K562 (cell line): ENCODE results near the gene ANKRD34A. TPM values are rescaled to one million over a fixed set of nuclear protein-coding genes. Genes with fewer than 3 reads are reported as not detected.
A peak's percentile ranks its signal among the peaks of the same experiment; 100 is the strongest.

ENCODE experiments used
- ATAC-seq: fragments of 200-7000 bp; cut with Tn5 transposase; 3 replicates; pipeline ENCODE4 v1.9.1; 2020; ENCODE audit warnings: moderate library complexity
- BruUV-seq: library from RNA; stranded (reverse); fragments of 400-500 nt; replicated peaks from 2 replicates; lab custom pipeline; 2021; lab: Mats Ljungman, UMichigan
- CTCF ChIA-PET: fragments of 300-600 bp; formaldehyde crosslinking; extraction: SDS; loops from one replicate; lab custom pipeline; 2021; ENCODE audit warnings: low intra/inter-chr PET ratio; lab: Yijun Ruan, JAX
- POLR2A ChIA-PET: fragments of 300-600, 350-650 bp; sonication (Branson Sonifier 250); formaldehyde crosslinking; extraction: SDS; loops from one replicate; lab custom pipeline; 2021; ENCODE audit warnings: antibody characterized with exemption, inconsistent platforms; lab: Yijun Ruan, JAX
- DNase-seq, 4 experiments: peaks; one replicate each; pipeline versions ENCODE4 v3.0.0 to v3.0.0-alpha.2; 2011 to 2018; ENCODE audit warnings: low spot score in 3 of 4, mixed read lengths in 3 of 4; ENCODE audit errors: extremely low read depth in 1 of 4
- FAIRE-seq: peaks from 2 replicates; lab custom pipeline; 2011; peaks lifted over from hg19 to GRCh38; lab: Jason Lieb, UNC
- H2AFZ ChIP-seq: 2 replicates; pipeline ENCODE4 v1.6.0; 2011; ENCODE audit warnings: low read depth, low read length, control low read depth, inconsistent platforms
- H3K27ac ChIP-seq: fragments of 200-600 bp; 3 replicates; pipeline ENCODE4 v1.8.0; 2011; ENCODE audit warnings: low read depth, mild to moderate bottlenecking, control low read depth, inconsistent platforms, low read length, moderate library complexity, mixed read lengths; ENCODE audit errors: extremely low read depth
- H3K27me3 ChIP-seq, 2 experiments: fragments of 300-600 bp in 1 of 2; 2 replicates in 1 of 2; 3 replicates in 1 of 2; pipeline versions ENCODE4 v1.6.0 to v1.8.0; 2011; ENCODE audit warnings: inconsistent platforms in 2 of 2, low read length in 2 of 2, mild to moderate bottlenecking in 1 of 2, mixed read lengths in 1 of 2, moderate library complexity in 1 of 2; ENCODE audit not compliant: control insufficient read depth in 2 of 2, insufficient read depth in 2 of 2
- H3K36me3 ChIP-seq: fragments of 300-600 bp; 3 replicates; pipeline ENCODE4 v1.8.0; 2011; ENCODE audit warnings: mild to moderate bottlenecking, low read length, inconsistent platforms; ENCODE audit not compliant: control insufficient read depth, insufficient read depth
- H3K4me1 ChIP-seq, 2 experiments: fragments of 200-600 bp in 1 of 2; replicated peaks in 1 of 2; 2 replicates in 1 of 2; 3 replicates in 1 of 2; pipeline versions ENCODE4 v1.5.1 to v1.8.0; 2011; ENCODE audit warnings: inconsistent platforms in 2 of 2, low read length in 2 of 2, mild to moderate bottlenecking in 1 of 2, mixed read lengths in 1 of 2, moderate library complexity in 1 of 2; ENCODE audit not compliant: control insufficient read depth in 2 of 2, insufficient read depth in 2 of 2
- H3K4me2 ChIP-seq: 2 replicates; pipeline ENCODE4 v1.6.1; 2011; ENCODE audit warnings: low read length, control low read depth, inconsistent platforms, mixed read lengths; ENCODE audit not compliant: insufficient read depth
- H3K4me3 ChIP-seq: fragments of 200-600 bp; sonication (generic), shearing (Covaris generic); 2 replicates; pipeline ENCODE4 v1.5.1; 2016; ENCODE audit warnings: control low read depth, inconsistent platforms
- H3K79me2 ChIP-seq: fragments of 200-600 bp; 3 replicates; pipeline ENCODE4 v1.8.0; 2011; ENCODE audit warnings: low read length, inconsistent platforms; ENCODE audit not compliant: control insufficient read depth, insufficient read depth
- H3K9ac ChIP-seq, 2 experiments: 2 replicates each; pipeline versions ENCODE4 v1.6.0 to v1.6.1; 2011; ENCODE audit warnings: low read depth in 2 of 2, low read length in 2 of 2, control low read depth in 1 of 2, inconsistent platforms in 1 of 2, mild to moderate bottlenecking in 1 of 2, mixed read lengths in 1 of 2; ENCODE audit not compliant: insufficient read depth in 1 of 2
- H3K9me1 ChIP-seq: one replicate; pipeline ENCODE4 v1.6.0; 2011; ENCODE audit warnings: inconsistent platforms, mild to moderate bottlenecking, low read length, moderate library complexity; ENCODE audit not compliant: control insufficient read depth, insufficient read depth
- H3K9me3 ChIP-seq: replicated peaks from 2 replicates; pipeline ENCODE4 v1.5.1; 2011; ENCODE audit warnings: low read depth, low read length, inconsistent platforms; ENCODE audit not compliant: control insufficient read depth, insufficient read depth
- H4K20me1 ChIP-seq: replicated peaks from 2 replicates; pipeline ENCODE4 v1.6.1; 2011; ENCODE audit warnings: low read length, inconsistent platforms, mixed read lengths; ENCODE audit not compliant: control insufficient read depth, insufficient read depth
- CEBPB ChIP-seq: fragments of 450-650 bp; IDR thresholded peaks from 2 replicates; pipeline ENCODE4 v1.6.1; 2016; ENCODE audit warnings: missing genetic modification characterization, missing compliant biosample characterization
- CREB1 ChIP-seq, 2 experiments: sonication (generic) in 1 of 2; formaldehyde crosslinking in 1 of 2; IDR thresholded peaks; 2 replicates each; pipeline versions ENCODE4 v1.6.1 to v1.8.0; 2012 to 2022; ENCODE audit warnings: inconsistent platforms in 1 of 2, mild to moderate bottlenecking in 1 of 2, missing genetic modification reagents in 1 of 2, moderate library complexity in 1 of 2
- CREB3 ChIP-seq: fragments of 450-650 bp; conservative IDR thresholded peaks from 2 replicates; pipeline ENCODE4 v1.6.1; 2016; ENCODE audit warnings: missing genetic modification characterization, low read depth, mild to moderate bottlenecking, missing compliant biosample characterization, moderate library complexity
- ILK ChIP-seq: fragments of 450-650 bp; IDR thresholded peaks from 2 replicates; pipeline ENCODE4 v1.6.1; 2016; ENCODE audit warnings: missing genetic modification characterization, low read depth, mild to moderate bottlenecking, missing compliant biosample characterization, moderate library complexity, borderline replicate concordance
- MYC ChIP-seq, 2 experiments: fragments of 250-450 bp in 1 of 2; sonication (Bioruptor Pico) in 1 of 2; IDR thresholded peaks; 2 replicates each; pipeline versions ENCODE4 v1.5.1 to v1.6.1; 2012 to 2021; ENCODE audit warnings: low read depth in 2 of 2, borderline replicate concordance in 1 of 2, improper control_type of control experiment in 1 of 2, low read length in 1 of 2, mild to moderate bottlenecking in 1 of 2, moderate library complexity in 1 of 2
- RBFOX2 ChIP-seq: fragments of 200-400 bp; formaldehyde crosslinking; IDR thresholded peaks from 2 replicates; pipeline ENCODE4 v1.6.1; 2017; ENCODE audit warnings: low read depth, mild to moderate bottlenecking, low read length, moderate library complexity
- SMARCA5 ChIP-seq: fragments of 450-650 bp; IDR thresholded peaks from 2 replicates; pipeline ENCODE4 v1.6.1; 2016
- SP1 ChIP-seq: sonication (generic); formaldehyde crosslinking; IDR thresholded peaks from 2 replicates; pipeline ENCODE4 v1.8.1; 2022; ENCODE audit warnings: mild to moderate bottlenecking, missing genetic modification reagents
- STAT5A ChIP-seq: IDR thresholded peaks from 2 replicates; pipeline ENCODE4 v1.6.1; 2012; ENCODE audit warnings: low read length, inconsistent platforms, borderline replicate concordance
- TCF7L2 ChIP-seq: fragments of 150-350 bp; IDR thresholded peaks from 2 replicates; pipeline ENCODE4 v1.6.1; 2016; ENCODE audit warnings: low read depth, mild to moderate bottlenecking, low read length, moderate library complexity
- ZNF398 ChIP-seq: fragments of 250-450 bp; sonication (Bioruptor Pico); IDR thresholded peaks from 2 replicates; pipeline ENCODE4 v1.8.0; 2021; ENCODE audit warnings: moderate library complexity, mild to moderate bottlenecking, inconsistent platforms
- ZNF583 ChIP-seq: fragments of 250-450 bp; sonication (Bioruptor Pico); IDR thresholded peaks from 2 replicates; pipeline ENCODE4 v1.4.0; 2020
- ZNF668 ChIP-seq: fragments of 250-450 bp; sonication (Bioruptor Pico); IDR thresholded peaks from 2 replicates; pipeline ENCODE4 v1.8.0; 2022; ENCODE audit warnings: mild to moderate bottlenecking, inconsistent platforms
- WGBS: fragments of 100-300 bp; shearing (Covaris generic); methylation state at CpG from one replicate; pipeline ENCODE4 v1.1.6; 2016; ENCODE audit warnings: low coverage, mixed read lengths; ENCODE audit not compliant: insufficient coverage; ENCODE audit errors: missing lambda C conversion rate; 5-methylcytosine and 5-hydroxymethylcytosine counted together
- in situ Hi-C: fragments of 300-500 bp; cut with MboI; formaldehyde crosslinking; loops from 4 replicates; pipeline ENCODE4 v1.15.0; 2018; ENCODE audit warnings: inconsistent platforms, mixed read lengths
- intact Hi-C: fragments of 100-400 bp; cut with micrococcal nuclease; formaldehyde crosslinking; loops from 2 replicates; pipeline ENCODE4 v1.14.2; 2022
- polyA plus RNA-seq, 8 experiments: library from polyadenylated mRNA; depleted of rRNA in 4 of 8; stranded (reverse) in 5 of 8; unstranded in 3 of 8; fragments of >200 nt; fragmentation: Nextera tagmentation in 2 of 8; fragmentation: Illumina TruSeq in 1 of 8; extraction: Ambion mirVana in 2 of 8; extraction: Trizol in 1 of 8; gene quantifications; 2 replicates each; pipeline versions ENCODE4 v1.2.1 to v1.2.3, GENCODE V29; 2011 to 2014; ENCODE audit warnings: inconsistent platforms in 1 of 8, missing spikeins in 1 of 8
- total RNA-seq, 7 experiments: library from RNA; depleted of rRNA in 6 of 7; stranded (reverse); fragments of >200 nt in 6 of 7; fragmentation: Illumina TruSeq in 2 of 7; extraction: Trizol in 2 of 7; gene quantifications; 2 replicates each; pipeline versions ENCODE4 v1.2.1 to v1.2.3, GENCODE V29; 2011 to 2021; ENCODE audit warnings: low replicate concordance in 1 of 7
- TF ChIP-seq, protein P1 (sequence below): fragments of 450-650 bp; formaldehyde crosslinking; IDR thresholded peaks from 2 replicates; pipeline ENCODE4 v1.4.0; 2020; ENCODE audit warnings: mild to moderate bottlenecking, moderate library complexity

ANKRD34A gene
- total and polyA plus RNA-seq, 9 of the 15 experiments (the other 6 are each of a cell fraction or from before 2014, with no cell fraction given) = 0.06 to 1.6 (median 0.43) TPM

- ChIA-PET CTCF (no interaction called here), POLR2A (interaction anchor here (0.6 to 15.5 kb wide), 9 partner anchors 12 to 135 kb away, joined by 3 to 320 read pairs (median 4); partner anchors contain the start of genes ANKRD34A, LIX1L, NUDT17 and POLR3GL)
- 100% methylated on average over 1 of the region's 1 CpG for WGBS
- no peak for DNase-seq
- Histone ChIP-seq H3K27ac (peak overlapping the region; percentile 96), H3K9me1 (no peaks in the 10 kb centered on the region), H3K27me3 (no peaks in the 10 kb centered on the region), H2AFZ (0 out of 2 replicates have a peak overlapping the region, but pooled peaks have one; percentile 7), H3K4me1 (peaks cover 31 to 73% of the 10 kb centered on the region in 2 experiments), H3K9me3 (no peaks in the 10 kb centered on the region), H4K20me1 (no peaks in the 10 kb centered on the region), H3K4me3 (no peak overlapping the region), H3K36me3 (peaks cover 16% of the 10 kb centered on the region), H3K4me2 (peak overlapping the region; percentile 76; the same call in 1 of the 2 replicates), H3K79me2 (peaks cover 25% of the 10 kb centered on the region), H3K9ac (peak overlapping the region; percentile 53 to 81; a peak in 3 of 4 replicates)
- in situ Hi-C loops = no loop called here
- FAIRE-seq = no peak
- no TSS peak for BruUV-seq
- no peak for ATAC-seq
- 0 out of 2 replicates have a peak, but pooled peaks have one; percentile 20 for TF ChIP-seq SP1 (CRISPR knock-in tag)
- TF ChIP-seq ILK = no peak
- TF ChIP-seq CREB1 (IDR thresholded peaks at IDR 0.05) = no peak
- TF ChIP-seq CREB1 (CRISPR knock-in tag; IDR thresholded peaks at IDR 0.05) = peak; percentile 32; the same call in 1 of the 2 replicates
- no peak for TF ChIP-seq STAT5A
- TF ChIP-seq MYC (IDR thresholded peaks at IDR 0.05; ENCODE audit: low read depth, low read length) = no peak
- TF ChIP-seq MYC (CRISPR knock-in tag; IDR thresholded peaks at IDR 0.05; ENCODE audit: borderline replicate concordance, low read depth) = peak; percentile 22; the same call in 1 of the 2 replicates
- no peak for TF ChIP-seq CREB3 (tag)
- TF ChIP-seq ZNF668 (CRISPR knock-in tag) = no peak
- TF ChIP-seq, protein P1, sequence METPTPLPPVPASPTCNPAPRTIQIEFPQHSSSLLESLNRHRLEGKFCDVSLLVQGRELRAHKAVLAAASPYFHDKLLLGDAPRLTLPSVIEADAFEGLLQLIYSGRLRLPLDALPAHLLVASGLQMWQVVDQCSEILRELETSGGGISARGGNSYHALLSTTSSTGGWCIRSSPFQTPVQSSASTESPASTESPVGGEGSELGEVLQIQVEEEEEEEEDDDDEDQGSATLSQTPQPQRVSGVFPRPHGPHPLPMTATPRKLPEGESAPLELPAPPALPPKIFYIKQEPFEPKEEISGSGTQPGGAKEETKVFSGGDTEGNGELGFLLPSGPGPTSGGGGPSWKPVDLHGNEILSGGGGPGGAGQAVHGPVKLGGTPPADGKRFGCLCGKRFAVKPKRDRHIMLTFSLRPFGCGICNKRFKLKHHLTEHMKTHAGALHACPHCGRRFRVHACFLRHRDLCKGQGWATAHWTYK (CRISPR knock-in tag) = no peak
- TF ChIP-seq CEBPB (tag) = peak; percentile 65
- TF ChIP-seq TCF7L2 = no peak
- TF ChIP-seq SMARCA5 = no peak
- TF ChIP-seq RBFOX2 = 0 out of 2 replicates have a peak, but pooled peaks have one; percentile 5
- no peak for TF ChIP-seq ZNF398
- no peak for TF ChIP-seq ZNF583
- intact Hi-C loops = no loop called here
Observed at GRCh38 chr1:145980457-145980994, 16.2 kb upstream of the ANKRD34A start.
